VCaP (cell line): ENCODE results near the gene SRC.
"Not testable (repeated sequence)": the region's sequence is repeated elsewhere in the genome, so short reads cannot be mapped to it uniquely, and the experiment has no call there.

ENCODE experiments used
- H3K27ac ChIP-seq: fragments of 450-650 bp; 2 replicates; pipeline ENCODE4 v1.5.1; 2017
- CTCF ChIP-seq: fragments of 450-650 bp; conservative IDR thresholded peaks from 2 replicates; pipeline ENCODE4 v1.5.1; 2017; ENCODE audit warnings: mild to moderate bottlenecking, moderate library complexity

SRC gene

GRCh38 chr20:37333130-37333847 is 12.7 kb upstream of the SRC start:
- no peak for TF ChIP-seq CTCF
- no peak overlapping the region for H3K27ac ChIP-seq

GRCh38 chr20:37333848-37334318 is 12.1 kb upstream of the SRC start:
- H3K27ac ChIP-seq, result no peak overlapping the region

GRCh38 chr20:37334450-37334849 is 11.5 kb upstream of the SRC start:
- TF ChIP-seq CTCF, result no peak
- H3K27ac ChIP-seq, result no peak overlapping the region

More at GRCh38 chr20:37333848-37334318, 12.1 kb upstream of the SRC start:
- no peak for TF ChIP-seq CTCF

GRCh38 chr20:37335642-37336368 is 10.1 kb upstream of the SRC start:
- H3K27ac ChIP-seq, result no peak overlapping the region
- no peak for TF ChIP-seq CTCF

GRCh38 chr20:37336369-37337207 is 9.4 kb upstream of the SRC start:
- no peak overlapping the region for H3K27ac ChIP-seq
- no peak for TF ChIP-seq CTCF

- H3K27ac ChIP-seq, result no peak overlapping the region
- no peak for TF ChIP-seq CTCF
Observed at GRCh38 chr20:37337208-37337991, 8.5 kb upstream of the SRC start.

- H3K27ac ChIP-seq, result not testable (repeated sequence)
Observed at GRCh38 chr20:37338380-37338779, 7.6 kb upstream of the SRC start.
